HepG2 (cell line): ENCODE measurements around the gene ANKRD42. TPM values are rescaled to one million over a fixed set of nuclear protein-coding genes. Genes with fewer than 3 reads are reported as not detected.

Experiments
- ATAC-seq: fragments of 200-7000 bp; cut with Tn5 transposase; 3 replicates; pipeline ENCODE4 v1.9.1; 2020; ENCODE audit warnings: mild to moderate bottlenecking, moderate library complexity
- BruUV-seq: library from RNA; stranded (reverse); fragments of 400-500 nt; replicated peaks from 2 replicates; lab custom pipeline; 2021; lab: Mats Ljungman, UMichigan
- CTCF ChIA-PET: fragments of 300-600 bp; formaldehyde crosslinking; extraction: SDS; loops from one replicate; lab custom pipeline; 2021; ENCODE audit warnings: low total read pairs, inconsistent platforms, low intra/inter-chr PET ratio; lab: Yijun Ruan, JAX
- POLR2A ChIA-PET: fragments of 350-600 bp; sonication (Branson Sonifier 250); formaldehyde crosslinking; loops from one replicate; lab custom pipeline; 2020; ENCODE audit warnings: antibody characterized with exemption, inconsistent platforms; lab: Yijun Ruan, JAX
- DNase-seq: peaks from one replicate; pipeline ENCODE4 v3.0.0-alpha.2; 2015; ENCODE audit warnings: low spot score
- FAIRE-seq: peaks from 3 replicates; lab custom pipeline; 2011; peaks lifted over from hg19 to GRCh38; lab: Jason Lieb, UNC
- H2AFZ ChIP-seq: one replicate; pipeline ENCODE4 v1.6.1; 2011; ENCODE audit warnings: low read length, inconsistent platforms
- H3K27ac ChIP-seq: fragments of 300-600 bp; 3 replicates; pipeline ENCODE4 v1.8.0; 2011; ENCODE audit warnings: mixed run types, mild to moderate bottlenecking, mixed read lengths, low read length, inconsistent platforms; ENCODE audit not compliant: insufficient read depth; ENCODE audit errors: extremely low read length
- H3K27me3 ChIP-seq, 2 experiments: fragments of 200-600 bp in 1 of 2; 2 replicates in 1 of 2; 3 replicates in 1 of 2; pipeline versions ENCODE4 v1.6.0 to v1.8.0; 2011; ENCODE audit warnings: low read length in 2 of 2, mild to moderate bottlenecking in 2 of 2, moderate library complexity in 2 of 2, inconsistent platforms in 1 of 2; ENCODE audit not compliant: insufficient read depth in 2 of 2, control insufficient read depth in 1 of 2
- H3K36me3 ChIP-seq, 2 experiments: fragments of 200-600 bp in 1 of 2; replicated peaks in 1 of 2; 2 replicates in 1 of 2; 3 replicates in 1 of 2; pipeline versions ENCODE4 v1.5.1 to v1.8.0; 2011; ENCODE audit warnings: low read length in 2 of 2, inconsistent platforms in 1 of 2; ENCODE audit not compliant: insufficient read depth in 2 of 2, control insufficient read depth in 1 of 2
- H3K4me1 ChIP-seq: 2 replicates; pipeline ENCODE4 v1.5.1; 2012; ENCODE audit warnings: low read length, inconsistent platforms; ENCODE audit not compliant: insufficient read depth
- H3K4me2 ChIP-seq: 2 replicates; pipeline ENCODE4 v1.6.0; 2011; ENCODE audit warnings: low read depth, low read length, inconsistent platforms
- H3K4me3 ChIP-seq, 3 experiments: fragments of 200-600 bp in 1 of 3; sonication (generic), shearing (Covaris generic) in 1 of 3; replicated peaks in 1 of 3; 2 replicates each; pipeline ENCODE4 v1.5.1; 2011 to 2016; ENCODE audit warnings: low read length in 3 of 3, inconsistent platforms in 2 of 3, low read depth in 2 of 3, mild to moderate bottlenecking in 2 of 3, control low read depth in 1 of 3, mixed read lengths in 1 of 3; ENCODE audit not compliant: insufficient read depth in 1 of 3
- H3K79me2 ChIP-seq: one replicate; pipeline ENCODE4 v1.6.1; 2011; ENCODE audit warnings: low read length, inconsistent platforms; ENCODE audit not compliant: insufficient read depth
- H3K9ac ChIP-seq: 2 replicates; pipeline ENCODE4 v1.6.0; 2011; ENCODE audit warnings: mild to moderate bottlenecking, low read depth, low read length, inconsistent platforms; ENCODE audit not compliant: insufficient read depth
- H3K9me3 ChIP-seq: 2 replicates; pipeline ENCODE4 v1.5.1; 2012; ENCODE audit warnings: mild to moderate bottlenecking, low read length
- H4K20me1 ChIP-seq: 2 replicates; pipeline ENCODE4 v1.6.0; 2011; ENCODE audit warnings: inconsistent platforms, mild to moderate bottlenecking, low read length, moderate library complexity; ENCODE audit not compliant: insufficient read depth
- CCDC6 ChIP-seq: sonication (generic); formaldehyde crosslinking; IDR thresholded peaks from 2 replicates; pipeline ENCODE4 v1.8.1; 2022; ENCODE audit warnings: mild to moderate bottlenecking, missing genetic modification reagents, moderate library complexity
- CEBPB ChIP-seq: IDR thresholded peaks from 2 replicates; pipeline ENCODE4 v1.6.1; 2011; ENCODE audit warnings: low read depth, low read length, improper control_type of control experiment, borderline replicate concordance
- MAX ChIP-seq: IDR thresholded peaks from 2 replicates; pipeline ENCODE4 v1.6.1; 2012; ENCODE audit warnings: inconsistent platforms
- NR2F2 ChIP-seq: IDR thresholded peaks from 2 replicates; pipeline ENCODE4 v1.6.1; 2012; ENCODE audit warnings: low read depth, inconsistent platforms, borderline replicate concordance
- SMARCE1 ChIP-seq: fragments of 450-650 bp; IDR thresholded peaks from 2 replicates; pipeline ENCODE4 v1.6.1; 2017; ENCODE audit warnings: borderline replicate concordance
- ZFP36 ChIP-seq: fragments of 150-350 bp; IDR thresholded peaks from 2 replicates; pipeline ENCODE4 v1.6.1; 2018; ENCODE audit warnings: borderline replicate concordance, low read length, low read depth; ENCODE audit not compliant: partially characterized antibody
- ZHX1 ChIP-seq: sonication (generic); formaldehyde crosslinking; IDR thresholded peaks from 2 replicates; pipeline ENCODE4 v1.8.1; 2022; ENCODE audit warnings: low read depth, mild to moderate bottlenecking, missing genetic modification reagents
- ZNF20 ChIP-seq: sonication (generic); formaldehyde crosslinking; IDR thresholded peaks from 2 replicates; pipeline ENCODE4 v1.4.0; 2020; ENCODE audit warnings: mild to moderate bottlenecking, moderate library complexity, missing genetic modification reagents
- ZNF264 ChIP-seq: sonication (generic); formaldehyde crosslinking; IDR thresholded peaks from 2 replicates; pipeline ENCODE4 v1.4.0; 2020; ENCODE audit warnings: missing genetic modification reagents
- ZNF605 ChIP-seq: sonication (generic); formaldehyde crosslinking; IDR thresholded peaks from 2 replicates; pipeline ENCODE4 v1.8.0; 2022; ENCODE audit warnings: mild to moderate bottlenecking, missing genetic modification reagents
- ZNF646 ChIP-seq: sonication (generic); formaldehyde crosslinking; IDR thresholded peaks from 2 replicates; pipeline ENCODE4 v1.9.0; 2021; ENCODE audit warnings: mild to moderate bottlenecking, missing genetic modification reagents
- whole genome bisulfite sequencing: methylation state at CpG from one replicate; pipeline ENCODE4 v1.1.6; 2017; ENCODE audit warnings: low lambda C conversion rate; 5-methylcytosine and 5-hydroxymethylcytosine counted together
- in situ Hi-C: cut with HindIII; loops from 2 replicates; pipeline ENCODE4 v1.10.0; 2017; ENCODE audit warnings: low pct_unique_long_range_greater_than_20kb; ENCODE audit not compliant: extremely low pct_ligation_motif_present
- intact Hi-C: fragments of 100-400 bp; cut with micrococcal nuclease; formaldehyde crosslinking; loops from one replicate; pipeline ENCODE4 v1.10.0; 2022; ENCODE audit not compliant: unreplicated experiment
- polyA plus RNA-seq, 8 experiments: library from polyadenylated mRNA; depleted of rRNA in 3 of 8; stranded (reverse) in 7 of 8; unstranded in 1 of 8; fragments of >200 nt; fragmentation: Illumina TruSeq in 4 of 8; extraction: Trizol in 4 of 8; gene quantifications; 2 replicates each; pipeline versions ENCODE4 v1.2.1 to v1.2.3, GENCODE V29; 2011 to 2016; ENCODE audit warnings: low read depth in 4 of 8, missing spikeins in 1 of 8, mixed read lengths in 1 of 8; ENCODE audit not compliant: insufficient read depth in 1 of 8
- total RNA-seq, 5 experiments: library from RNA; depleted of rRNA; stranded (reverse); fragments of >200 nt; fragmentation: Illumina TruSeq; extraction: Trizol; gene quantifications; 2 replicates each; pipeline ENCODE4 v1.2.3, GENCODE V29; 2016; ENCODE audit warnings: low read depth in 1 of 5

The ANKRD42 gene
- total and polyA plus RNA-seq, 2 of the 13 experiments (the other 11 are each of a cell fraction or from before 2014, with no cell fraction given), result 2.2 to 3.7 TPM

GRCh38 chr11:83192606-83193245 lies 786 bp upstream of the ANKRD42 start:
- BruUV-seq, result no TSS peak
- WGBS, result 7% methylated on average over 8 of the region's 8 CpGs
- peak overlapping the region; percentile 91 for H3K9ac ChIP-seq
- H3K27me3 ChIP-seq, result no peaks in the 10 kb centered on the region; a peak in 1 of 5 replicates
- intact Hi-C loops, result loop anchor here (10.0 kb wide), 1 partner anchor 62 kb away; no protein-coding TSS in a partner anchor
- H4K20me1 ChIP-seq, result no peaks in the 10 kb centered on the region
- H3K9me3 ChIP-seq, result no peaks in the 10 kb centered on the region
- H3K4me1 ChIP-seq, result peaks cover 36% of the 10 kb centered on the region
- peaks cover 18% of the 10 kb centered on the region for H3K79me2 ChIP-seq
- TF ChIP-seq ZNF264 (CRISPR knock-in tag) (no peak), SMARCE1 (no peak), CCDC6 (CRISPR knock-in tag) (0 out of 2 replicates have a peak, but pooled peaks have one; percentile 35), NR2F2 (0 out of 2 replicates have a peak, but pooled peaks have one; percentile 2), MAX (no peak), ZNF605 (CRISPR knock-in tag) (no peak), ZNF20 (CRISPR knock-in tag) (peak; percentile 6; the same call in 1 of the 2 replicates), ZFP36 (no peak), ZNF646 (CRISPR knock-in tag) (no peak), ZHX1 (CRISPR knock-in tag) (no peak), CEBPB (peak; percentile 50; the same call in 1 of the 2 replicates)
- TF ChIP-seq, all 625 proteins: peak for 4
- no peak for ATAC-seq
- no peak for FAIRE-seq
- Histone ChIP-seq H2AFZ (no peak overlapping the region), H3K4me2 (peak overlapping the region; percentile 91), H3K27ac (peak overlapping the region; percentile 86), H3K4me3 (peak overlapping the region; percentile 88 to 98 (median 90)), H3K36me3 (peaks cover 2 to 14% of the 10 kb centered on the region in 2 experiments; a peak in 2 of 5 replicates)
- DNase-seq, result peak; percentile 5
- in situ Hi-C loops, result no loop called here
- CTCF ChIA-PET, result no interaction called here
- POLR2A ChIA-PET, result interaction anchor here (1.0 to 1.9 kb wide), 5 partner anchors 12 to 292 kb away, joined by 3 to 11 read pairs (median 5); partner anchors contain the start of genes CCDC90B, PCF11 and PRCP
